HL-60 (cell line): ENCODE measurements around the gene RPS26.
"Not testable (repeated sequence)": the region's sequence is repeated elsewhere in the genome, so short reads cannot be mapped to it uniquely, and the experiment has no call there.

Experiments
- DNase-seq, 2 experiments: peaks; one replicate each; pipeline ENCODE4 v3.0.0-alpha.2; 2010 to 2020; ENCODE audit warnings: low read depth in 1 of 2, low spot score in 1 of 2
- H3K27ac ChIP-seq: fragments of 250-450 bp; sonication (Bioruptor Pico); replicated peaks from 2 replicates; pipeline ENCODE4 v1.5.1; 2020; ENCODE audit warnings: mild to moderate bottlenecking, moderate library complexity
- H3K27me3 ChIP-seq: fragments of 250-450 bp; sonication (Bioruptor Pico); 2 replicates; pipeline ENCODE4 v1.5.1; 2021; ENCODE audit warnings: mild to moderate bottlenecking, moderate library complexity; ENCODE audit not compliant: insufficient read depth, poor library complexity, severe bottlenecking
- H3K4me3 ChIP-seq: replicated peaks from 2 replicates; pipeline ENCODE4 v1.5.1; 2011; ENCODE audit warnings: mild to moderate bottlenecking, control low read depth, low read length; ENCODE audit not compliant: insufficient read depth
- CTCF ChIP-seq: IDR thresholded peaks from one replicate; pipeline ENCODE4 v1.5.1; 2011; ENCODE audit warnings: low read length, control low read depth, inconsistent platforms; ENCODE audit not compliant: insufficient read depth
- GABPA ChIP-seq: IDR thresholded peaks from 2 replicates; pipeline ENCODE4 v1.6.1; 2012; ENCODE audit warnings: low read depth
- POLR2AphosphoS5 ChIP-seq: IDR thresholded peaks from 2 replicates; pipeline ENCODE4 v1.6.1; 2012; ENCODE audit warnings: low read depth
- REST ChIP-seq: IDR thresholded peaks from 2 replicates; pipeline ENCODE4 v1.6.1; 2012; ENCODE audit warnings: low read depth; ENCODE audit not compliant: insufficient replicate concordance
- SPI1 ChIP-seq: IDR thresholded peaks from 2 replicates; pipeline ENCODE4 v1.6.1; 2012; ENCODE audit warnings: low read depth, mild to moderate bottlenecking, borderline replicate concordance

Gene RPS26

DNA sequence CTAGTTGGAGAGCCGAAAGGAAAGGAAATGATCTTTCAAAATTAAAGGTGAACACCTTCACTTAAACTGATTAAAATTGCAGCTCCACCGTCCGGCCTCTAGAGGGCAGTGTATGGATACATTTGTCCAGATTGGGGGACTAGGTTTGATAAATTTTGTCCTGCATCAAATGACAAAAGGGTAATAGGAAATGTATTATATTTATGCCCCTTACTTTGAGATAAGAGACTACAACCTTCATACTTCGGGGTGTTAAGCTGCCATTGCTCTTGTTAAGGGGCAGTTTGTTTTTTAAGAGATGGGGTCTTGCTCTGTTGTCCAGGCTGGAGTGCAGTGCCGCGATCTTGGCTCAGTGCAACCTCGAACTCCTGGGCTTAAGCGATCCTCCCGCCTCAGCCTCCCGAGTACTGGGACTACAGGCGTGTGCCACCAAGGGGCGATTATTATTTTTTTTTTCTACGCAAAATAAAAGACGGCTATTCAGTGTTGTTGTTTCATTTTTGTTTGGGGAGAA is 45.5 kb upstream of the RPS26 start:
- no peak for TF ChIP-seq GABPA
- peak; percentile 70 for TF ChIP-seq CTCF
- Histone ChIP-seq H3K4me3 (peak overlapping the region; percentile 74), H3K27me3 (no peaks in the 10 kb centered on the region), H3K27ac (peak overlapping the region; percentile 48)
- DNase-seq: peak in 1 of 2 experiments; percentile 66

GRCh38 chr12:55996715-55997534 is 44.8 kb upstream of the RPS26 start, which contains the start of gene SUOX:
Gene SUOX (plus strand): TSS chr12:55997276. CDS start chr12:56002222, 4,946 bp downstream.
- H3K27ac ChIP-seq: peak within 1 kb of the TSS; percentile 48
- H3K4me3 ChIP-seq: peak within 1 kb of the TSS; percentile 74
- DNase-seq: peak; percentile 88 to 96
- TF ChIP-seq POLR2AphosphoS5 (peak; percentile 70; the same call in 1 of the 2 replicates), GABPA (no peak)
- no peaks in the 10 kb centered on the region for H3K27me3 ChIP-seq

DNA sequence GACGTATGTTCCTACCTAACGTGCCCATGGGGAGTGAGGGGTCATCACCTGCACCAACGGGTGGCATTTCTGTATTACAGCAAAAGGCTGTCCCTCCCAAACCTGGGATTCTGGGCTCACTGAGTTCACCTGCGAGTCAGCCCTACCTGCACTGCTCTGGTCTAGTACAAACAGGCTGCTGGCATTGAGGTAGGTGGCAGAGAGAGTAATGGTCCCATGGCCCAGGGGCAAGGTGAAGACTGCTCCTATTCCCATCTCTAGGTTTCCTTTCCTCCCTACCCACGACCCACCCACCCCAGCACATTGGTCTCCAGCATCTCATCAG is 44.2 kb upstream of the RPS26 start:
- peak overlapping the region; percentile 74 for H3K4me3 ChIP-seq
- H3K27ac ChIP-seq: peak overlapping the region; percentile 48
- no peaks in the 10 kb centered on the region for H3K27me3 ChIP-seq
- no peak for DNase-seq
- TF ChIP-seq POLR2AphosphoS5: no peak
- TF ChIP-seq SPI1: no peak
- TF ChIP-seq GABPA: no peak
- no peak for TF ChIP-seq CTCF
- TF ChIP-seq REST: no peak

GRCh38 chr12:55999522-55999921 is 42.2 kb upstream of the RPS26 start:
- not testable (repeated sequence) for H3K27ac ChIP-seq

DNA sequence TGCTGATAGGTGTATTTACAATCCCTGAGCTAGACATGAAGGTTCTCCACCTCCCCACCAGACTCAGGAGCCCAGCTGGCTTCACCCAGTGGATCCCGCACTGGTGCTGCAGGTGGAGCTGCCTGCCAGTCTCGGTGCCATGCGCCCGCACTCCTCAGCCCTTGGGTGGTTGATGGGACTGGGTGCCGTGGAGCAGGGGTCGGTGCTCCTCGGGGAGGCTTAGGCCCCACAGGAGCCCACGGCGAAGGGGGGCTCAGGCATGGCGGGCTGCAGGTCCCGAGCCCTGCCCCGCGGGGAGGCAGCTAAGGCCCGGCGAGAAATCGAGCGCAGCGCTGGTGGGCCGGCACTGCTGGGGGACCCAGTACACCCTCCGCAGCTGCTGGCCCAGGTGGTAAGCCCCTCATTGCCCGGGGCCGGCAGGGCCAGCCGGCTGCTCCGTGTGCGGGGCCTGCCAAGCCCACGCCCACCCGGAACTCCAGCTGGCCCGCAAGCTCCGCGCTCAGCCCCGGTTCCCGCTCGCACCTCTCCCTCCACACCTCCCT is 41.6 kb upstream of the RPS26 start:
- not testable (repeated sequence) for H3K27me3 ChIP-seq, H3K4me3 ChIP-seq, H3K27ac ChIP-seq, DNase-seq

More at GRCh38 chr12:55999522-55999921, 42.2 kb upstream of the RPS26 start:
- DNase-seq, H3K27me3 ChIP-seq, H3K4me3 ChIP-seq: not testable (repeated sequence)

DNA sequence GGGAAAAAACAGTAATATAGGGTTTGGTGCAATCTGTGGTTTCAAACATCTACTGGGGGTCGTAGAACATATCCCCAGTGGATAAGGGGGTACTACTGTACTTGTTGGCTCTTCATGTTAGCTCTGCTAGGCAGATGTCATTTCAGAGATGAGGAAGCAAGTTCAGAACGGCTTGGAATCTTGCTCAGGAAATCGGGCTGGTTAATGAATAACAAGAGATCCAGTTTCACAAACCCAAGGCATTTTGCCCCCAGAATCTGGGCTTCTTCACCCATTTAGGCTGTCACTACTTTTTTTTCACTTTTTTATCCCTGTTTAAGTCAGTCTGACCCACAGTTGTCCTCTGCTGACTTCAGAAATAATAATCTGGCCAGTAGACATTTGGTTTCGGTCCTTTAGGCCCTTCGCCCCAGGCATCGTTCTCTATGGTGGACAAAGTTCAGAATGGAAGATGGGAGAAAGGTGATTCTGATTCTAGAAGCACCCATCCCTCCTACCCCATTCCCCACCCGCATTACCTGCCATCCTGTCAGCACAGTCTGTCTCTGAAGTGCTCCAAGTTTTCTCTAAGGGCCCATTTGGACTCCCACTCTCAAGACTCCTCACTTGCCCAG is 40.1 kb upstream of the RPS26 start:
- H3K27me3 ChIP-seq: no peaks in the 10 kb centered on the region
- H3K4me3 ChIP-seq: no peak overlapping the region
- no peak overlapping the region for H3K27ac ChIP-seq
- TF ChIP-seq SPI1: no peak
- no peak for TF ChIP-seq GABPA
- no peak for TF ChIP-seq CTCF
- no peak for TF ChIP-seq POLR2AphosphoS5
- TF ChIP-seq REST: no peak
- DNase-seq: no peak
